A673 (cell line): ENCODE results near the gene POLR3G. TPM values are rescaled to one million over a fixed set of nuclear protein-coding genes. Genes with fewer than 3 reads are reported as not detected.

Source experiments
- BruUV-seq: library from RNA; stranded (reverse); fragments of 400-500 nt; replicated peaks from 2 replicates; lab custom pipeline; 2021; lab: Mats Ljungman, UMichigan
- CTCF ChIA-PET: fragments of 300-600 bp; sonication (Branson Sonifier 250); formaldehyde crosslinking; loops from one replicate; lab custom pipeline; 2022; ENCODE audit warnings: antibody characterized with exemption; lab: Charles Lee
- POLR2A ChIA-PET: fragments of 300-600 bp; sonication (Branson Sonifier 250); formaldehyde crosslinking; loops from one replicate; lab custom pipeline; 2022; ENCODE audit warnings: antibody characterized with exemption; ENCODE audit not compliant: low non-redundant PET; lab: Charles Lee
- DNase-seq: peaks from one replicate; pipeline ENCODE4 v3.0.0-alpha.2; 2015; ENCODE audit warnings: low spot score
- H3K27ac ChIP-seq: fragments of 200-600 bp; sonication (generic); 2 replicates; pipeline ENCODE4 v1.5.1; 2016; ENCODE audit warnings: mixed run types, low read depth, mild to moderate bottlenecking, mixed read lengths, antibody characterized with exemption, low read length; ENCODE audit not compliant: poor library complexity, severe bottlenecking
- H3K27me3 ChIP-seq: fragments of 200-600 bp; sonication (generic); replicated peaks from 2 replicates; pipeline ENCODE4 v1.6.1; 2017; ENCODE audit warnings: mixed run types, low read depth, mild to moderate bottlenecking, mixed read lengths, antibody characterized with exemption, low read length; ENCODE audit not compliant: insufficient read depth, poor library complexity
- H3K36me3 ChIP-seq: fragments of 200-600 bp; sonication (generic); 2 replicates; pipeline ENCODE4 v1.6.1; 2016; ENCODE audit warnings: mixed run types, mild to moderate bottlenecking, mixed read lengths, antibody characterized with exemption, low read length; ENCODE audit not compliant: insufficient read depth, poor library complexity, severe bottlenecking
- H3K4me1 ChIP-seq: fragments of 200-600 bp; sonication (generic); 2 replicates; pipeline ENCODE4 v1.6.1; 2017; ENCODE audit warnings: mixed run types, mild to moderate bottlenecking, mixed read lengths, antibody characterized with exemption, low read length; ENCODE audit not compliant: insufficient read depth, poor library complexity, severe bottlenecking
- H3K4me3 ChIP-seq: fragments of 200-600 bp; sonication (generic); 2 replicates; pipeline ENCODE4 v1.5.1; 2016; ENCODE audit warnings: low read depth, mixed run types, mild to moderate bottlenecking, mixed read lengths, low read length; ENCODE audit not compliant: poor library complexity, severe bottlenecking
- H3K9me3 ChIP-seq: fragments of 200-600 bp; sonication (generic); 2 replicates; pipeline ENCODE4 v1.6.1; 2016; ENCODE audit warnings: mixed run types, low read depth, mild to moderate bottlenecking, mixed read lengths, antibody characterized with exemption, low read length; ENCODE audit not compliant: poor library complexity, severe bottlenecking
- EZH2 ChIP-seq: fragments of 200-600 bp; sonication (generic); IDR thresholded peaks from 2 replicates; pipeline ENCODE4 v1.6.1; 2017; ENCODE audit warnings: borderline replicate concordance, low read depth, mild to moderate bottlenecking, mixed read lengths, antibody characterized with exemption, low read length; ENCODE audit not compliant: poor library complexity, severe bottlenecking
- intact Hi-C: fragments of 100-400 bp; cut with micrococcal nuclease; formaldehyde crosslinking; loops from one replicate; pipeline ENCODE4 v1.10.0; 2022; ENCODE audit not compliant: unreplicated experiment
- total RNA-seq: library from RNA; stranded (reverse); gene quantifications from 2 replicates; pipeline ENCODE4 v1.2.3, GENCODE V29; 2021
- TF ChIP-seq, protein P1 (sequence below): fragments of 300-800, 200-600 bp; sonication (generic); conservative IDR thresholded peaks from 2 replicates; pipeline ENCODE4 v1.5.1; 2017; ENCODE audit warnings: low read depth, mild to moderate bottlenecking, antibody characterized with exemption, low read length, moderate library complexity, mixed read lengths

The POLR3G gene
- total RNA-seq, 1 experiment from 2014 or later = 10.6 TPM

DNA sequence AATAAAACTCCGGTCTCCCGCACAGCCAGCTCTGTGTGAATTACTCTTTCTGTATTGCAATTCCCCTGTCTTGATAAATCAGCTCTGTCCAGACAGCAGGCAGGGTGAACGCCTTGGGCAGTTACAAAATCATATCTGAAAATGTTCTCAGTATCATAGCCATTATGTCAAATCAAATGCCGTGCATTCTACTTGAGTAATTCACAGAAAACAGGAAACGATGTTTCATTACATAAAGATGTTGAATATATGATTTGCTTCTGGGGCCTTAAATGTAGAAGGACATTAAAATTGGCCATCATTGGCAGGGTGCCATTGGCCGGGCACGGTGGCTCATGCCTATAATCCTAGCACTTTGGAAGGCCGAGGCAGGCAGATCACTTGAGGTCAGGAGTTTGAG, 8.5 kb downstream of the POLR3G start:
- Histone ChIP-seq H3K4me1 (no peaks in the 10 kb centered on the region), H3K36me3 (no peaks in the 10 kb centered on the region), H3K27me3 (no peaks in the 10 kb centered on the region), H3K4me3 (no peak overlapping the region), H3K9me3 (no peaks in the 10 kb centered on the region), H3K27ac (no peak overlapping the region)
- no TSS peak for BruUV-seq
- intact Hi-C loops = no loop called here
- CTCF ChIA-PET = no interaction called here
- TF ChIP-seq EZH2 = no peak
- TF ChIP-seq, protein P1, sequence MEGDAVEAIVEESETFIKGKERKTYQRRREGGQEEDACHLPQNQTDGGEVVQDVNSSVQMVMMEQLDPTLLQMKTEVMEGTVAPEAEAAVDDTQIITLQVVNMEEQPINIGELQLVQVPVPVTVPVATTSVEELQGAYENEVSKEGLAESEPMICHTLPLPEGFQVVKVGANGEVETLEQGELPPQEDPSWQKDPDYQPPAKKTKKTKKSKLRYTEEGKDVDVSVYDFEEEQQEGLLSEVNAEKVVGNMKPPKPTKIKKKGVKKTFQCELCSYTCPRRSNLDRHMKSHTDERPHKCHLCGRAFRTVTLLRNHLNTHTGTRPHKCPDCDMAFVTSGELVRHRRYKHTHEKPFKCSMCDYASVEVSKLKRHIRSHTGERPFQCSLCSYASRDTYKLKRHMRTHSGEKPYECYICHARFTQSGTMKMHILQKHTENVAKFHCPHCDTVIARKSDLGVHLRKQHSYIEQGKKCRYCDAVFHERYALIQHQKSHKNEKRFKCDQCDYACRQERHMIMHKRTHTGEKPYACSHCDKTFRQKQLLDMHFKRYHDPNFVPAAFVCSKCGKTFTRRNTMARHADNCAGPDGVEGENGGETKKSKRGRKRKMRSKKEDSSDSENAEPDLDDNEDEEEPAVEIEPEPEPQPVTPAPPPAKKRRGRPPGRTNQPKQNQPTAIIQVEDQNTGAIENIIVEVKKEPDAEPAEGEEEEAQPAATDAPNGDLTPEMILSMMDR = no peak
- no peak for DNase-seq
- POLR2A ChIA-PET = interaction anchor here (0.6 to 0.7 kb wide), 2 partner anchors 50 to 681 kb away, joined by 3 read pairs; no protein-coding TSS in a partner anchor

DNA sequence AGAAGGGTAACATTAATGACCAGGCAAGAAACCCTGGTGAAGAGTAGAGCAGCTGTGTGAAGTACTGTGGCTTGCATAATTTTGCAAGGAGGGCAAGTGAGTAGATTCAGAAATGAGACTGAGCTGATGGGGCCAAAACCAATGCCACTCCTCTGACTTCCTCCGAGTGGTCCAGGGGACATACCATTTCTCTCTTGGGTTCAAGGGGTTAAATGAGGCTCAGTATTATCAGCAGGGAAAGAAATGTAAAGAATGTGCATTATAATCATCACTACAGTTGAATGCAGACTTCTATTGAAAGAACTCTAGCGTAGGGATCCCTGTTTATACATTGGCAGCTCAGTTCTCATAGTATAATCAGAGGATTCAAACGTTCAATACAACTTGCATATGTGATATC, 9.9 kb downstream of the POLR3G start:
- no TSS peak for BruUV-seq
- TF ChIP-seq, protein P1 = no peak
- TF ChIP-seq EZH2 = no peak
- Histone ChIP-seq H3K27ac (no peak overlapping the region), H3K4me3 (no peak overlapping the region), H3K36me3 (no peaks in the 10 kb centered on the region), H3K27me3 (no peaks in the 10 kb centered on the region), H3K9me3 (no peaks in the 10 kb centered on the region), H3K4me1 (no peaks in the 10 kb centered on the region)
- DNase-seq = no peak
- ChIA-PET POLR2A (interaction anchor here (0.7 kb wide), 1 partner anchor 8 kb away, joined by 5 read pairs; no protein-coding TSS in a partner anchor), CTCF (no interaction called here)
- intact Hi-C loops = no loop called here

DNA sequence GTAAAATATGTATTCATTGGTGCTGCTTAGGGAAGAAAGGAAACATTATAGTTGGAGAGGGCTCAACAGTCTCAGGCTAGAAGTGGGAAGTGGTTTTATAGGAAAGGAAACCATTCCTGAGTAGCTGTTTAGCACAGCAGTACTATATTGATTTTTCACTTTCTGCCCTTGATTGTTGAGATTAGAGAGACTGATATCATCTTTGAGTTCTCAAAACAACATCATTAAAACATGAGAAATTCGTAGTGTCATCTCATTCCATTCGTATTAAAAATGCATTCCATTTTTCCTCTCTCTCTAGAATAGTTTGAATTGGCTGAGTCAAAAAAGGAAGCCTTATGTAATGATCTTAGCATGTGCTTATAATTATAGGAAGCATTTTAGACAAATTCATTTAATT, 14.1 kb downstream of the POLR3G start:
- Histone ChIP-seq H3K36me3 (no peaks in the 10 kb centered on the region), H3K4me3 (no peak overlapping the region), H3K27me3 (no peaks in the 10 kb centered on the region), H3K4me1 (no peaks in the 10 kb centered on the region), H3K9me3 (no peaks in the 10 kb centered on the region), H3K27ac (no peak overlapping the region)
- ChIA-PET CTCF (no interaction called here), POLR2A (no interaction called here)
- intact Hi-C loops = no loop called here
- DNase-seq = no peak
- TF ChIP-seq, protein P1 = no peak
- TF ChIP-seq EZH2 = no peak
- BruUV-seq = no TSS peak
